Thoracic aorta (tissue), 2 donors: ENCODE measurements around the gene PATL2. TPM values are rescaled to one million over a fixed set of nuclear protein-coding genes. Genes with fewer than 3 reads are reported as not detected.
"Not testable (repeated sequence)": the region's sequence is repeated elsewhere in the genome, so short reads cannot be mapped to it uniquely, and the experiment has no call there.

Experiments
- ATAC-seq: fragments of 150-250 bp; one replicate; pipeline ENCODE4 v1.8.0; 2017; ENCODE audit warnings: low read depth; ENCODE audit not compliant: insufficient number of reproducible peaks, low FRiP score
- DNase-seq: peaks from one replicate; pipeline ENCODE4 v3.0.0-alpha.2; 2020; ENCODE audit warnings: low spot score
- H3K27ac ChIP-seq, 2 donors: fragments of 200-600 bp; sonication (generic); 1 replicate in 1 of 2; 2 replicates in 1 of 2; pipeline ENCODE4 v1.5.1; 2016; ENCODE audit warnings: mild to moderate bottlenecking in 2 of 2, moderate library complexity in 2 of 2
- H3K27me3 ChIP-seq: fragments of 200-600 bp; sonication (generic); replicated peaks from 2 replicates; pipeline ENCODE4 v1.6.0; 2016; ENCODE audit warnings: mild to moderate bottlenecking; ENCODE audit not compliant: insufficient read depth
- H3K36me3 ChIP-seq: fragments of 200-600 bp; sonication (generic); one replicate; pipeline ENCODE4 v1.5.1; 2016
- H3K4me1 ChIP-seq, 2 donors: fragments of 200-600 bp; sonication (generic); 1 replicate in 1 of 2; 2 replicates in 1 of 2; pipeline versions ENCODE4 v1.5.1 to v1.6.0; 2016; ENCODE audit warnings: low read depth in 2 of 2, mild to moderate bottlenecking in 1 of 2; ENCODE audit not compliant: control insufficient read depth in 1 of 2
- H3K4me3 ChIP-seq: fragments of 200-600 bp; sonication (generic); 2 replicates; pipeline ENCODE4 v1.5.1; 2016; ENCODE audit warnings: mild to moderate bottlenecking
- H3K9me3 ChIP-seq: fragments of 200-600 bp; sonication (generic); 2 replicates; pipeline ENCODE4 v1.5.1; 2016
- total RNA-seq, 2 donors: library from RNA; depleted of rRNA; stranded (reverse); fragments of >200 nt; gene quantifications; one replicate each; pipeline versions ENCODE4 v1.1.0 to v1.2.3, GENCODE V29; 2016
- TF ChIP-seq, protein P1 (sequence below): fragments of 200-600 bp; sonication (generic); IDR thresholded peaks from one replicate; pipeline ENCODE4 v1.5.1; 2019; ENCODE audit warnings: antibody characterized with exemption

Gene PATL2
- total RNA-seq, 2 donors from 2014 or later = 1.1 to 1.3 TPM

DNA sequence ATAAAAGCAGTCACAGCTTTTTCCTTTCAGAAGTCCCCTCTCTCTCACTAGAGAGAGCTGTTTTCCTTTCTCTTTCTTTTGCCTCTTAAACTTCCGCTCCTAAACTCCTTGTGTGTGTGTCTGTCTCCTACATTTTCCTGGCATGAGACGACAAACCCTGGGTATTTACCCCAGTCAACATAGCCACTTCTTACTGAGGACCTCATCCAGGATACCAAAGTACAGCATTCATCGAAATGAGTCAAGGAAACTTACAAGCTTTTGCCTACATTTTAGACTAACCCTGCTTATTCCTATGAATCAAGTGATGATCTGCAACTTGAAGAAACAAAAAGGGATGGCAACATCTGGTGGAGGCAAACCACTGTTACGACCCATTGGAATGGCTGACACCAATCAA, 16.7 kb downstream of the PATL2 start:
- TF ChIP-seq, protein P1, sequence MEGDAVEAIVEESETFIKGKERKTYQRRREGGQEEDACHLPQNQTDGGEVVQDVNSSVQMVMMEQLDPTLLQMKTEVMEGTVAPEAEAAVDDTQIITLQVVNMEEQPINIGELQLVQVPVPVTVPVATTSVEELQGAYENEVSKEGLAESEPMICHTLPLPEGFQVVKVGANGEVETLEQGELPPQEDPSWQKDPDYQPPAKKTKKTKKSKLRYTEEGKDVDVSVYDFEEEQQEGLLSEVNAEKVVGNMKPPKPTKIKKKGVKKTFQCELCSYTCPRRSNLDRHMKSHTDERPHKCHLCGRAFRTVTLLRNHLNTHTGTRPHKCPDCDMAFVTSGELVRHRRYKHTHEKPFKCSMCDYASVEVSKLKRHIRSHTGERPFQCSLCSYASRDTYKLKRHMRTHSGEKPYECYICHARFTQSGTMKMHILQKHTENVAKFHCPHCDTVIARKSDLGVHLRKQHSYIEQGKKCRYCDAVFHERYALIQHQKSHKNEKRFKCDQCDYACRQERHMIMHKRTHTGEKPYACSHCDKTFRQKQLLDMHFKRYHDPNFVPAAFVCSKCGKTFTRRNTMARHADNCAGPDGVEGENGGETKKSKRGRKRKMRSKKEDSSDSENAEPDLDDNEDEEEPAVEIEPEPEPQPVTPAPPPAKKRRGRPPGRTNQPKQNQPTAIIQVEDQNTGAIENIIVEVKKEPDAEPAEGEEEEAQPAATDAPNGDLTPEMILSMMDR = no peak

DNA sequence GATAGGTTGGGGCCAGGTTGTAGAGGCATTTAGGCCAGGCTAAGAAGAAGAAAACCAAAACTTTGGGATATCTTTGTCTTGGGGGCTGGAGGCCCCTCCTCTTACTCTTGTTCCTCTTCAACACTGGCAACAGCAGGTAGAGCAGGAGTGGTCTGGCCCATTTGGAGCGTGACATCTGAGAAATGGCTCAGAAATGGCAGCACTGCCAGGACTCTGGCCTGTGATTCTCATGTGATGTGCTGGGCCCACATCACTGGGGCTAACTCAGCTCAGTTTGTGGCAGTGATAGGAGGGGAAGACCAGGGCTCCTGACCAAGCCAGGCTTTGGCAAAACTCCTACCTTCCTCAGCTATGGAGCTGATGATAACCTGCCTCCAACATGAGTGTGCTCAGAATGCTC, 18.5 kb downstream of the PATL2 start:
- H3K27ac ChIP-seq = no peak overlapping the region
- H3K4me1 ChIP-seq = no peaks in the 10 kb centered on the region
- no peaks in the 10 kb centered on the region for H3K27me3 ChIP-seq
- DNase-seq (no peak), ATAC-seq (no peak)
- no peak overlapping the region for H3K4me3 ChIP-seq
- H3K36me3 ChIP-seq = no peaks in the 10 kb centered on the region
- TF ChIP-seq, protein P1 = no peak
- H3K9me3 ChIP-seq = no peaks in the 10 kb centered on the region

More for the DNA sequence above, 16.7 kb downstream of the PATL2 start:
- Histone ChIP-seq H3K9me3 (no peaks in the 10 kb centered on the region), H3K27ac (no peak overlapping the region), H3K4me1 (no peaks in the 10 kb centered on the region), H3K27me3 (no peaks in the 10 kb centered on the region), H3K4me3 (no peak overlapping the region), H3K36me3 (no peaks in the 10 kb centered on the region)
- DNase-seq = no peak
- ATAC-seq = no peak

DNA sequence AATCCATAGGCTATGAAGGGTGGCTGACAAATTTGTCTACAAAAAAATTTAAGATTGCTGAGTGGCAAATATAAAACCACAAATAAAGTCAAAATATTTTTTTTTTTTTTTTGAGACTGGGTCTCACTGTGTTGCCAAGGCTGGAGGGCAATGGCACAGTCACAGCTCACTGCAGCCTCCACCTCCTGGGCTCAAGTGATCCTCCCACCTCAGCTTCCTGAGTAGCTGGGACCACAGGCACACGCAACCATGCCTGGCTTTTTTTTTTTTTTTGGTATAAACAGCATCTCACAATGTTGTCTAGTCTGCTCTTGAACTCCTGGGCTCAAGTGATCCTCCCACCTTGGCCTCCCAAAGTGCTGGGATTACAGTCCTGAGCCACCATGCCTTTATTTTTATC, 20.9 kb downstream of the PATL2 start:
- DNase-seq, ATAC-seq, H3K27ac ChIP-seq, H3K4me3 ChIP-seq, H3K27me3 ChIP-seq, H3K4me1 ChIP-seq, H3K36me3 ChIP-seq, H3K9me3 ChIP-seq: not testable (repeated sequence)

- not testable (repeated sequence) for H3K27me3 ChIP-seq, DNase-seq, H3K27ac ChIP-seq, H3K36me3 ChIP-seq, H3K4me1 ChIP-seq, H3K4me3 ChIP-seq, ATAC-seq, H3K9me3 ChIP-seq
Measured at GRCh38 chr15:44689318-44689717, 21.8 kb downstream of the PATL2 start.

- H3K27me3 ChIP-seq, DNase-seq, H3K27ac ChIP-seq, H3K36me3 ChIP-seq, ATAC-seq, H3K4me1 ChIP-seq, H3K9me3 ChIP-seq: not testable (repeated sequence)
- peak overlapping the region; percentile 15 for H3K4me3 ChIP-seq
Measured at GRCh38 chr15:44682809-44683682, 28.1 kb downstream of the PATL2 start.

DNA sequence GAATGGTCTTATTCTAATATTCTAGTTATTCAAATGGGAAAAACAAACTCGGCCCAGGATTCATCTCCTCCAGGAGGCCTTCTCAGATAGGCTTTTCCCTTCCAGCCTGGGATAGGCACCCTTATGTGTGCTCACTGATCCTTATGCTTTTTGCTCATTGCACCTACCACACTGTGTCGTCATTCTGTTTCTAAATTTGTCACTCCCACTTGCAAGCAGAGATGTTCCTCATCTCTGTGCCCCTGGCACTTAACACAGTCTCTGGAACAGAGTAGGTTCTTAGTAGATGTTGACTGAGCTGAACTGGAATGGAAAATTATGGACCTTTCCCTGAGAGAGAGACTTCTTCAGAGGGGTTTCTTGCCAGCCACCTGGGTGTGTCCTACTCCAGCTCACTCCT, 28.9 kb downstream of the PATL2 start:
- H3K27me3 ChIP-seq = no peaks in the 10 kb centered on the region
- H3K4me1 ChIP-seq = no peaks in the 10 kb centered on the region
- H3K9me3 ChIP-seq = no peaks in the 10 kb centered on the region
- ATAC-seq (no peak), DNase-seq (no peak)
- no peak overlapping the region for H3K27ac ChIP-seq
- TF ChIP-seq, protein P1 = no peak
- no peak overlapping the region for H3K4me3 ChIP-seq
- no peaks in the 10 kb centered on the region for H3K36me3 ChIP-seq
